ENCODE measurements around the gene SESN3.
"Not testable (repeated sequence)": the region's sequence is repeated elsewhere in the genome, so short reads cannot be mapped to it uniquely, and the experiment has no call there.

SESN3 gene, protein sequence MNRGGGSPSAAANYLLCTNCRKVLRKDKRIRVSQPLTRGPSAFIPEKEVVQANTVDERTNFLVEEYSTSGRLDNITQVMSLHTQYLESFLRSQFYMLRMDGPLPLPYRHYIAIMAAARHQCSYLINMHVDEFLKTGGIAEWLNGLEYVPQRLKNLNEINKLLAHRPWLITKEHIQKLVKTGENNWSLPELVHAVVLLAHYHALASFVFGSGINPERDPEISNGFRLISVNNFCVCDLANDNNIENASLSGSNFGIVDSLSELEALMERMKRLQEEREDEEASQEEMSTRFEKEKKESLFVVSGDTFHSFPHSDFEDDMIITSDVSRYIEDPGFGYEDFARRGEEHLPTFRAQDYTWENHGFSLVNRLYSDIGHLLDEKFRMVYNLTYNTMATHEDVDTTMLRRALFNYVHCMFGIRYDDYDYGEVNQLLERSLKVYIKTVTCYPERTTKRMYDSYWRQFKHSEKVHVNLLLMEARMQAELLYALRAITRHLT

DNA sequence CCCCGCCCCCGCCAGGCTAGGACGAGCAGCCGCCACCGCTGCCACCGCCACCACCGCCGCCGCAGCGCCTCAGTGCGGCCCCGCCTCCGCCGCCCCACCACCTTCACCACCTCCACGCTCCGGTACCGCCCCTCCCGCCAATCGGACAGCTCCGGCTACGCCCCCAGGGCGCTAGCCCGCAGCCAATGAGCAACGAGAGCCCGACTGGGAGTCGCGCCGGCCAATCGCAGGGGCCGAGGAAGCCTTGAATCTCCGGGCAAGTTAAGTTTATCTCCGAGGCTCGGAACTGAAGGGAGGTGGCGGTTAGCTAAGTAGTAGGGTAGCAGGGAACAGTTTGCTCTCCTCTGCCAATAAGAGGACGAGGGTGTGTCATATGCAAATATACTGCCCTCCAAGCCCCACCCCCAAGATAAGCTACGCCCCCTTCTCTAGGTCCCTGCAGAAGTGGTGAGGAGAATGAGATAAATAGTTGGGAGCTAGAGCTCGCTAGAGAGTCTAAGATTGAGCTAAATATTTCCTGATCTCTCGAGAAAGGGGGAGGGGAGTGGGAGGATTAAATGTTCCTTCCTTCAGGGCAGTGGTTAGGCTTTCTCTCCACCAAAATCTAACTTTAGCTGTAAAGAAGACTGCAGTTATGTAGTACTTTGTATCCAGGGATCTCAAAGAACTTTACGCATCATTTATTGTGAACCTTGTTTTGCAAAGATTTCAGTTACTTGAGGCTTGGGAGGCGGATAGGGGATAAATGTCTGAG is at the start of gene SESN3:
TSS of gene SESN3 (minus strand) at position 76 of the 754 bp plus-strand sequence. CDS start 342 bp downstream, outside the sequence.
- peak; percentile 100 for DNase-seq

DNA sequence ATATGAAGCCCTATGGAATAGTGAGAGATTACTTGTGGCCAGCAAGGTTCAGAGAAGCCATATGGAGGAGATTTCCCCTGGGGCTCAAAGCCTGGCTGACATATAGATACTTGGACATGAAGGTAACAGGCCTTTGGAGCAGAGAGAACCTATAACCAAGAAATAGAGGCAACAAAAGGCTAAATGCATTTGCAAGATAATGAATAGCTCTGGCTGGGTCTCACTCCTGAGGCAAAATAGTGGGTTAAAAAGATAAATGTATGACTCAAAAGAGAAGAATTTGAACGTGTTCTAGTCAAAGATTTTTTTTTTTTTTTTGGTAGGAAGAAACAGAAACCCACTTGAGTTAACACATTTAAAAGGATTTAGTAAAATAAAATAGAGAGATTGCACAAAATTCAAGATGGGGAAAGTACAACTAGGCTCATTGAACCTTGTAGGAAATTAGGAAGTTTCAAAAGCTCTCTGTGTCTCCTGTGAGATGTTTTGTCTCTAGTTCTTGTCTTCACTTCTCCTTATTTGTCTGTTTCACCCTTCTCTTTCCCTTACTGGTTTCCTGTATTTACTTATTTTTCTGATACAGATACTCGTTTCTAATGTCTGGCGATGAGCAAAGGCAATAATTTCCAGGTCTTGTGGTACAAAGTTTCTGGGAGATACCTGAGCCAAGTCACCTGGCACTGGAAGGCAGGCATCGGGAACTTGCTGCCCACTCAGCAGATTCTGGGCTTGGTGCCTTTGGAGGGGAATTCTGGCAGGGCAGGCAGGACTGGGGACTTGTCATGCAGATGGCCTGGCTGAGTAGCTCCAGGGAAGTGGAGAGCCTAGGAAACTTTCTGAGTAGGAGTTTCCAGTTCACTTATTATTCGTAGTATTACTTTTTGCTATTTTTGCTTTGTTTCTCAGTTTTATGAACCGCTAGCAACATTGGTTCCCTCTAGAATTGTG is 49.2 kb upstream of the SESN3 start:
- peak; percentile 61 for DNase-seq

DNA sequence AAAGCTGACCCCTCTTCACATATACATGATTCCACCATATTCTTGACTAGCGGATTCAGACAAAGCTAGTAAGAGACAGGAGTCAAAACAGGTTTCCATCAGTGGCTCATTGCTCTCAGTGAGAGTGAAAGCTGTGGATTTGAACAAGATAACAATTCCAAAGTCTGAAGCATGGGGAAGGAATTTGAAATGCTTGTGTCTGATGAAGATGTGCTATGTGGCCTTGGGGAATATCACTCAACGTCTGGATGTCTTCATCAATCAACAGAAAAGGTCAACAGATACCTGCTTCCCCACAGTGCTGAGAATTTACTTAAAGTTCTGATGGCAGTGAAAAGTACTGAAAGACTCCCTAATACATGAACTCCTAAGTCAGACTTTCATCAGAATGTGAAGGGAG is 46.9 kb upstream of the SESN3 start:
- no peak for DNase-seq

DNA sequence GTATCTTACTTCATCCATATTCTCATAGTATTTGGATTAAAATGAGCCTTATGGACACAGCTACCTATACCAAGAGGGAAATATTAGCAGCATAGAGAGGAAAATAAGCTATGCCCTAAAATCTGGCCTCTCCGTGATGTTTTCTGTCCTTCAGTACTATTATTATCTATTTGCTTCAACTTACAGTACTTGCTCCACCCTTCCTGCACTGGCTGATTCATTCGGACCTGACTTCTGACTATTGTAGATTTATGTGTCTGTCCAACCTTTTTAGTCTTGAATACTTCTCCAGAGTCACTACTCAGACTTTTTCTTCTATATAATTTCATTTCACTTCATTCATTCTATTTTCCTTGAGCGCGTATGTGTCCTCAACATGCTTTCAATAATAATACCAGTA is 45.1 kb upstream of the SESN3 start:
- no peak for DNase-seq

DNA sequence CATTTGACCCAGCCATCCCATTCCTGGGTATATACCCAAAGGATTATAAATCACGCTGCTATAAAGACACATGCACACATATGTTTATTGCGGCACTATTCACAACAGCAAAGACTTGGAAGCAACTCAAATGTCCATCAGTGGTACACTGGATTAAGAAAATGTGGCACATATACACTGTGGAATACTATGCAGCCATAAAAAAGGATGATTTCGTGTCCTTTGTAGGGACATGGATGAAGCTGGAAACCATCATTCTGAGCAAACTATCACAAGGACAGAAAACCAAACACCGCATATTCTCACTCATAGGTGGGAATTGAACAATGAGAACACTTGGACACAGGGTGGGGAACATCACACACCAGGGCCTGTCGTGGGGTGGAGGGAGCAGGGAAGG is 42.6 kb upstream of the SESN3 start:
- not testable (repeated sequence) for DNase-seq

DNA sequence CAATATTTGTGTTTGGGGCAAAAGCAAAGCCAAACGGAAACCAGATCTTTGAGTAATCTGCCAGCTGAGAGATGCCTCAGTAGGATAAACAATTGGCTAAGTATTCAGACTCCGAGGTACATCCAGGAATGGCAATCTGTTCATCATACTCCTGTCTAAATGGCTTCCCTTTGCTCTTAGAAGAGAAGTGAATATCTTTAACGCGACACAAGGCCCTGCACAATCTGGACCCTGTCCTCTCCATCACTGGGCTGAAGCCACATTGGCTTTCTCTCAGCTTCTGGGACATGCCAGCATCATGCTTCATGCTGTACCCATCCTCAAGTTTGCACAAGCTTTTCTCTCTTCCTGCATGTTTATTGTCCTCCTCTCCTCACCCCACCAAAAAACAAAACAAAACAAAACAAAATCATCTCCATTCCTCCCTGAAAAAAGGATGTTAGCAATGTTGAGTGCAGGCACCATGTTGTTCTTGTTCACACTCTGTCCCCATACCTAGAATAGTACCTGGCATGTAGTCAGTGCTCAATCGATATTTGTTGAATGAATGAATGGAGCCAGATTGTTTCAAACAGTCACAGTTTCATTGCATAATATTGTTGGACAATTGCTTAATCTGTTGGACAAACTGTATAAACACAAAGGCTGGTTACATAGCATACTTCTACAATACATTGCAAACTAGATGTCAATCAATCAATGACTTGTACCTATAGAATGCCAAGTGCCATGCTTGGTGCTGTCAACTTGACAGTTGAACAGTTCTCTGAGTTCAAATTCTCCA is 38.2 kb upstream of the SESN3 start:
- peak; percentile 51 for DNase-seq

DNA sequence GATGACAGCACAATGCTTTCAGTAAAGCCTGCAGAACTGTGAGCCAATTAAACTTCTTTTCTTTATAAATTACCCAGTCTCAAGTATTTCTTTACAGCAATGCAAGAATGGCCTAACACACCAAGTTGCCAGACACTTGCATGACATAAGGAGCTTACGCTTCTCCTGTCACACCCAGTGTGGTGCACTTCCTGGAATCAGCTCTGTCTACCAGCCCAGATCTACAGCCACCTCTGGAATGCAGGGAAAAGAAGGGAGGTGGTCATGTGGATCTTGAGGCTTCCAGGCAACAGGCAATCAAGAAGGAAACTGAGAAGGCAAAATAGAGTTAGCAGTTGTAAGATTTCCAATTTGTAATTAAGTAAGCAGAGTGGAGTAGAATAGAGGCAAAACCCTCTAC is 37.4 kb upstream of the SESN3 start:
- DNase-seq = no peak

DNA sequence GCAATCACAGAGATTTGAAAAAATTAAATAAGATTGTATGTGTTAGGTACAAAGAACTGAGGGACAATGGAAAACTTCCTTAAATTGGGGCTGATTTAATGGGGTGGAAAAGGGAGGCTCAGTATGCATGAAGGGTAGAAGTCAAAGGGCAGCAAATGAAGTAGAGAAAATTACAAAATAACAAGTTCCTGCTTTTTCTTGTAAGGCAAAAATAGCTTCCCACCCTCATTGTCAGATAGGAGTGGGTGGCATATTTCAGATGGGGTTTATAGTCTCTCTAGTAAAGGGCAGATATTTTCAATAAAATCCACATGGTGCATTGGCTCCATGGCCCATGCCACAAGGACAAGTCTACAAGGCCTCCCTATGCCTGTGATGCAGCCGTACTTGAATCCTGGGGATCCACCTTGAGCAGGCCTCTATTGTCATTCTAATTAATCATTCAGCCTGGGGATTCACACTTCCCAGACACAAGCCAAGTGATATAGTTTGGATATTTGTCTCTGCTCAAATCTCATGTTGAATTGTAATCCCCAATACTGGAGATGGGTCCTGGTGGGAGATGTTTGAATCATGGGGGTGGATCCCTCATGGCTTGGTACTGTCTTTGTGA is 36.7 kb upstream of the SESN3 start:
- DNase-seq = no peak

DNA sequence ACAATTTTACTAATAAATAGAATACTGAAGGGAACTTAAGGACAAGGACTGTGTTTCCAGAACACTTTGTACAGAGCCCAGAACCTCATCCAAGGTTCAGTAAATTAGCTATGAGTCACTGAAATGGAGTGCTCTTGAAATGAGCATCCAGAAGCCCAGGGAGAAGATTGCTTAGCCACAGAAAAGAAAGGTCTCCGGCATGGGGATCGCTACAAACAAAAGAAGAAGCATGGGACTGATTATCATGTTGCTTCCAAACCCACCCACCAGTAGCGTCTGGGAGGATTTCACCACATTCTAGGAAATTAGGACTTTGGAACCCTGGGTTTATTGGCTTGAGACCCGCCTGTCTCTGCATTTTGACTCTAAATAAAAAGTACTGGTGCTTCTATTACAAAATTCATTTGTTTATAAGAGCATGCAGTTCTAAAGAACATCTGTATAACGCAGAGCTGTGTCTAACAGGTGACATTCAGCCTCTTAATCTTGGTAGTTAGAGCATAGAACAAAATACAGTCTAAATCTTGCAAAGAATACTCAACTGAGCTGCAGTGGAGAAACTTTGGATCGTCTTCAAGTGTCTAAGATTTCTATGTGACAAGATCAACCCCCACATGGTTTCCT is 35.9 kb upstream of the SESN3 start:
- no peak for DNase-seq

DNA sequence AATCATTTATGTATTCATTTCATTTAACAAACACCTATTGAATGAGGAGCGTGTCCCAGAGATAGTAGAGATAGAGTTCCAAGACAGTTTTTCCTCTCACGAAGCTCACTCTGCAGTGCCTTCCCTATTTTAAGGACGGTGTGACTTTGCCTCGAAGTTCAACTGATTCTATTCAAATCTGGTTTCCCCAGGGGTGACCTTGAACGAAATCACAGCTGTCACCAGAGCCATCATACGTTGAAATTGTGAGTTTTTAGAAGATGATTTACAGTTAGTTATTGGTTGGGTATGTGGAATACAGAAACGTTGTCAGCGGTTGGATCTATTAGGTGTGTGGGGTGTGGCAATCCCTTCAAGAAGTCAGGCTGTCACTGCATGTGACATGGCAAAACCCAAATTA is 33.9 kb upstream of the SESN3 start:
- DNase-seq = no peak

DNA sequence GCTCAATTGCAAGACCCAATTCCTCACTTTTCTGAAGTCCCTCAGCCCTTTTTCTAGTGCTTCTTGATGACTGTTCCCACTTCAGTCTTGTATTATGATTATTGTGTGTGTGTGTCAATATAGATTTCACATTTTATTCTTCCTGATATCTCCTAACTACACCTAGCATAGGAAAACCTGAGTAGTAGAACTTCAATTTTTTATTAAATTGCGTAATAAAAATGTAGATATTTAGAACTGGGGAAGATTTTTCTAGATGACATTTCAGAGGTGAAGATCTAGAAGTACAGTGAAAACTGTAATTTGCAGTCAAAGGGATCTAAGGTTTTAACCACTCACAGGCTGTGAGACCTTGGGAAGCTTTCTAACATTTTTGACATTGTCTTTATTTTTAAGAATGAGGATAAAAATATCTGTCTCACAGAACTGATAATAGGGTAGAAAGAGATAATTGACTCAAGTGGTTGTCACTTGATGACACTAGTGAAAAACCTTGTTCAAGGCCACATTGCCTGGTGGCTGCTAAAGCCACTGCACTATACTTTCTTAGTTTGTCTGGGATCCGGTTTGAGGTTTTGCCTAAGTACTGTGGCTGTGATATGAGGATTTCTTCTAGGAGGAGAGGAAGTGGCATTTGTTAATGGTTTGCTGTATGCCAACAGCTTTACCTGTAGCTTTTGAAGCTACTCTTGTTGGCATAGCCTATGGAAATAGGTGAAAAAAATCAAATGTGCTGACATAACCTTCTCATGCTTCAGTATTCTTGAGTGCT is 32.2 kb upstream of the SESN3 start:
- DNase-seq = no peak

DNA sequence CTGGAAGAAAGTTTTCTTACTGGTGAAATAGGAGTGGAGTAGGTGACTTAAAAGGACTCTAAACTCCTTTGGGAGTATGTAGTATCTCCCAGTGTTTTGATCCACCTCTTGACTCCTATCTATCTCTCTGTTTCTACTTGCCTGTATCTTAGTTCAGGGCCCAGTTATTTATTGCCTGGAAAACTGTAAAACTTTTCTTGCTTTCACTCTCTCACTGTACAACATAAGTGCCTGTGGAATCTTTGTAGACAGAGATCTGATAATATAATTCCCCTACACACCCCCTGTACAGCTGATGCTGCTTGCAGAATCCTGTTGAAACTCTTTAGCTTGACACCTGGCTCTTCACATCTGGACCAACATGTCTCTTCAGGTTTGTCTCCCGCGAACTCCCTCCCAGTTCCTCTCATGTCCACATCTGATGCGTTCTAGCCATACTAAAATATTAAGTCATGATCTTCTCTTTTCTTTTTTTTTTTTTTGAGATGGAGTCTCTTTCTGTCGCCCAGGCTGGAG is 26.5 kb upstream of the SESN3 start:
- DNase-seq = no peak

DNA sequence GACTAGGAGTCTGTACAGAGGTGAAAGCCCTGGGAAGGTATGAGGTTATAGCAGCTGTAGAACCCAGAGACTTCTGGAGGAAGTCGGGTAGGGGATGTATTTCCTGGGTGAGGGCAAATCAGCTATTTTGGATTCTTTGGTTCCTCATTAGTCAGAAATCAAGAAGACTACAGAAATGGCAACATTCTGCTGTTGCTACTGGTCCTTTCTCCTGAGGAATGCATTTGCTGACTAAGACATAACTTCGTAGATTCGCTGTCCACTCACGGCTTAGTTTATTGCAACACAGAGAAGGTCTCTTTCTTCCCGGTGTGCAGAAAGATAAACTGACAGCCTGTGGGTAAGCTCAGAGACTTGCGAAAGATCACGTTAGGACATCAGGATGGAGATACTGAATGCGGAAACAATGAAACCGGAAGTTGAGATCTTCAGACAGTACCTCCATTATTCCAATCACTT is 25.3 kb upstream of the SESN3 start:
- no peak for DNase-seq

DNA sequence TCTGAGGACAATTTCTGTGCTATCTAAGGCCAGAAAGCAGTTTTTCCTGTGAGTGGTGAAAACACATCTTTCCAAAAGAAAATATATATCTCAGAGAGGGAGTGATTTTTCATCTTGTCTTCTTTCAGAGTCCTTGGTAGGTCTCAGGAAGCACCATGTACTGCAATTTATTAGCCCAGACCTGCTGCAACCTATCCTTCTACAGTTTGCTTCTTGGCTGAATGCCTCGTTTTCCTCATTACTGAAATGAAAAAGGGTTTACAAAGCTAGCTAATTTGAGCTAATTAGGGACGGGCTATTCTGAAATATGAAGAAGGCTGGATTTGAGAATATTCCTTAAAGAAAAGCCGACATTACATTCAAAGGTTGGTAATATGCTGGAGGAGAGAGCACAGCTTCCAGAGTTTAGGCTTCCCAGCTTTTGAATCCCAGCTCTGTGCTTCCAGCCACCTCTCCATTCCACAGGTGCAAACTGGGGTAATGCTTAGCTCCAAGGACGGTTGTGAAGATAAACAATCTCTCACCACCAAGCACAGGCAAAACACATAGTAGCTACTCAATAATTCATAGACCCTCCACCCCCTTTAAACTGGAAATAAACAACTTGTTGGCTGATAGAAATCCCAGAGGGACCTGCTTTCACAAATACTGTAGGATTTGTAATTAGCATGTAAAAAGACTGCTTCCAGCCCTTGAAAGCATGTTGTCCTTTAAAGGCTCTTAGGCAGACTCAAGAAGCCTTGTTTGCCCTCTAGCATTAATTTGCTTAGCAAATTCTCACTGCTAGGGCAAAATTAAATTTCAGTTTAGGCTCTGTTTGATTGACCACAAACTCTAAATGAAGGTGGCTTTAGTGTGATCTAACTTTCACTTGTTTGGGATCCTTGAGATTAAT is 24.5 kb upstream of the SESN3 start:
- DNase-seq = no peak

DNA sequence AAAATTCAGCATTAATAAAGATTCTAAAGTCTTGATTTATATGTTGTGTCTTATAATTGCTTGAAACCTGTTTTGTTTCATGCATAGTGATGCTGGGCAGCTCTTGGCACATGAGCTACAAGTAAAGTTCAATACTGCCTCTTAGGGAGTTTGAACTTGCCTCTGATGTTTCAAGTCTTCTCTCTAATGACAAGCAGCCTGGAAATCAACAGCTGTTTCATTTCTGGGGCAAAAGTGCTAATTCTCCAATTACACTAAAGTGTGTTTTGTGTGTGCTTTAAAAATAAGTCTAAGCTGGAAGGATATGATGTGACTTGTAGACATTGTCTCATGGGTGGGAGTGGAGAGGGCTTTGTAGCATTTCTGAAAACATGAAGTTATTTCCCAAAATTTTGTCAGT is 23.7 kb upstream of the SESN3 start:
- DNase-seq = no peak

DNA sequence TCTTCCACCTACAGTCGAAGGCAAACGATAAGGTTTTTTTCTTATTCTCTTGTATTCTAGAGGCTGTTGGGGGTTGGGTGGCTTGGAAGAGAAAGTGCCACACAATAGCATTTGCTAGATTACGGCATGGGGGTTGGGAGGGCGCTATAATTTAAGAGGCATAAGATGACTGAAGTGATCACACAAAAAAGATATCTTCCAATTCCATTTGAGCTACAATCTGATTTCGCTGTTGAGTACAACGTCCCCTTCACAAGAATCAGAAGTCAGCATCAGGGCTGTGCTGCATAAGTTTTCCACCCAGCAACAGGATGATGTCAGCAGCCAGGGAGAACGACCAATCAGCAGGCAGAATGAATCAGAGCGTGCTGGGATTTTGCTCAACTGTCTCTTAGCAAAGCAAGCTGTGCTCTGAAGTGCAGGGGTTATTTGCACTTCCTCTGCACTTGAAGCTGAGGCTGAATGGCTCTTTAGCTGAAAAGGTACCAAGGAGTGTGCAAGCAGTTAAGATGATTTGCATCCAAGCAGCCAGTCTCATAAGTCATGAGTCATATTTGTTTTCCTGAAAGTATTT is 23.2 kb upstream of the SESN3 start:
- peak; percentile 92 for DNase-seq

DNA sequence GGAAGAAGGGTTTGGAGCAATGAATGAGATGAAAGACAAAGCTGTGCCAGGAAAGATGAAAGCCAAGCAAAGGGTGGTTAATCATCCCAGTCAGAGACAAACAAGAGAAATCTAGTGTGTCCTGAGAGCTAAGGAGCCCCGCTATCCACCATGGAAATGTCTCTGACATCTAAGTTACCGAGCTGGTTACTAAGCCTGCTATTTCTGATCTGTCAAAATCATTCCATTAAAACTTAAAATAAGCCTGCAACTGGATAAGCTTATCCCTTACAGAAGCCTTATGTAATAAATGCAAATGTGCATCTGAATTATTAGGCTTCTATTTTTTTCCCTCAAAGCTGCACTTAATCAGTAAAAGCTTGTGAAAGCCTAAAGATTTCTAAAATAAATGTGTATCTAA is 22.1 kb upstream of the SESN3 start:
- DNase-seq = no peak

DNA sequence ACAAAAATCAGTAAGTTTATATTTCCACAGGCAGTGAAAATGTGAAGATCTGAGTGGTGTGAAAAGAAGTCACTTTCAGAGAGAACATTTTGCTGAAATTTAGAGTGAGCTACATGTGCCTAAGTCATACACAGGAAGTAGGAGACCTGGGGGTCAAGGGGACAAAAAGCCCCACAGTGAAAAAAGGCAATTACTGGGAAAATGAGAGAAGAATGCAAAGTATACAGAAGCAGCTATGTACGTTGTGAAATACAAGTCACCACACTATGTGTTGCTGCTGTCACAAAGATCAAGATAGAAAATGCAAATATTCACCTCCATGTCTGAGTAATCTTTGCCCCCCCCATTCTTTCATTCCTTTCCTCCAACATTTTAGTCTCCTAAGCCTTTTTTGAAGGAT is 21.6 kb upstream of the SESN3 start:
- no peak for DNase-seq

DNA sequence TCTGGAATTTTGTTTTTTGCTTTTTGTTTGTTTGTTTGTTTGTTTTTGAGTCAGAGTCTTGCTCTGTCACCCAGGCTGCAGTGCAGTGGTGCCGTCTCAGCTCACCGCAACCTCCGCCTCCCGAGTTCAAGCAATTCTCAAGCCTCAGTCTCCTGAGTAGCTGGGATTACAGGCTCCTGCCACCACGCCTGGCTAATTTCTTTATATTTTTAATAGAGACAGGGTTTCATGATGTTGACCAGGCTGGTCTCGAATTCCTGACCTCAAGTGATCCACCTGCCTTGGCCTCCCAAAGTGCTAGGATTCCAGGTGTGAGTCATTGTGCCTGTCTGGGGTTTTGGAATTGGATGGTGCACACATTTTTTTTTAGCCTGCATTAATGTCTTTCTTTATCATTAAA is 20.9 kb upstream of the SESN3 start:
- not testable (repeated sequence) for DNase-seq

All from NCI-H446 treated with DMSO at 0.1 percent for 48 hours (cell line).